K562 (cell line): ENCODE results near the gene HNRNPA2B1. TPM values are rescaled to one million over a fixed set of nuclear protein-coding genes. Genes with fewer than 3 reads are reported as not detected.

ENCODE experiments used
- ADNP ChIP-seq: fragments of 200-800 bp; sonication (Bioruptor generic); IDR thresholded peaks from 2 replicates; pipeline ENCODE4 v1.6.1; 2016; ENCODE audit warnings: missing genetic modification characterization, missing compliant biosample characterization
- BRD9 ChIP-seq: fragments of 450-650 bp; IDR thresholded peaks from 2 replicates; pipeline ENCODE4 v1.6.1; 2018; ENCODE audit warnings: low read depth; ENCODE audit not compliant: partially characterized antibody
- CBFA2T3 ChIP-seq: fragments of 450-650 bp; IDR thresholded peaks from 2 replicates; pipeline ENCODE4 v1.6.1; 2017
- CEBPG ChIP-seq, 3 experiments: fragments of 200-800 bp in 1 of 3; sonication (Bioruptor generic) in 1 of 3; sonication (generic) in 1 of 3; formaldehyde crosslinking in 1 of 3; IDR thresholded peaks in 2 of 3; conservative IDR thresholded peaks in 1 of 3; 2 replicates each; pipeline versions ENCODE4 v1.6.1 to v1.8.0; 2016 to 2022; ENCODE audit warnings: missing compliant biosample characterization in 2 of 3, missing genetic modification characterization in 2 of 3, mild to moderate bottlenecking in 1 of 3, missing genetic modification reagents in 1 of 3
- CHD1 ChIP-seq: fragments of 200-600 bp; sonication (generic); IDR thresholded peaks from one replicate; pipeline ENCODE4 v1.6.1; 2012; ENCODE audit warnings: mild to moderate bottlenecking, moderate library complexity, low read length, inconsistent platforms
- DIDO1 ChIP-seq: fragments of 450-650 bp; IDR thresholded peaks from 2 replicates; pipeline ENCODE4 v1.6.1; 2016; ENCODE audit warnings: low read depth, missing biosample characterization, missing genetic modification characterization
- FOXA3 ChIP-seq, 2 experiments: fragments of 450-650 bp in 1 of 2; sonication (generic) in 1 of 2; formaldehyde crosslinking; IDR thresholded peaks in 1 of 2; conservative IDR thresholded peaks in 1 of 2; 2 replicates each; pipeline versions ENCODE4 v1.4.0 to v1.8.0; 2020 to 2022; ENCODE audit warnings: mild to moderate bottlenecking in 2 of 2, missing genetic modification reagents in 1 of 2
- FOXK1 ChIP-seq: sonication (generic); formaldehyde crosslinking; IDR thresholded peaks from 2 replicates; pipeline ENCODE4 v1.8.0; 2022; ENCODE audit warnings: missing genetic modification reagents, mild to moderate bottlenecking, borderline replicate concordance
- KAT7 ChIP-seq: sonication (generic); formaldehyde crosslinking; IDR thresholded peaks from 2 replicates; pipeline ENCODE4 v1.8.0; 2022; ENCODE audit warnings: missing genetic modification reagents, mild to moderate bottlenecking, borderline replicate concordance
- KDM2B ChIP-seq: fragments of 250-450 bp; sonication (Bioruptor Pico); IDR thresholded peaks from 2 replicates; pipeline ENCODE4 v1.8.0; 2021; ENCODE audit warnings: mild to moderate bottlenecking, moderate library complexity
- MLX ChIP-seq, 2 experiments: fragments of 450-650 bp in 1 of 2; sonication (generic) in 1 of 2; formaldehyde crosslinking; conservative IDR thresholded peaks; 2 replicates each; pipeline versions ENCODE4 v1.4.0 to v1.8.1; 2020 to 2022; ENCODE audit warnings: mild to moderate bottlenecking in 1 of 2, missing genetic modification reagents in 1 of 2
- NR2C2 ChIP-seq, 2 experiments: fragments of 200-800 bp in 1 of 2; sonication (Bioruptor generic) in 1 of 2; sonication (generic) in 1 of 2; formaldehyde crosslinking in 1 of 2; IDR thresholded peaks; 2 replicates each; pipeline versions ENCODE4 v1.6.1 to v1.8.0; 2016 to 2022; ENCODE audit warnings: mild to moderate bottlenecking in 1 of 2, missing compliant biosample characterization in 1 of 2, missing genetic modification characterization in 1 of 2, missing genetic modification reagents in 1 of 2
- TOE1 ChIP-seq, 2 experiments: fragments of 450-650 bp in 1 of 2; sonication (generic) in 1 of 2; formaldehyde crosslinking in 1 of 2; IDR thresholded peaks; 2 replicates each; pipeline versions ENCODE4 v1.7.1 to v1.8.0; 2016 to 2022; ENCODE audit warnings: borderline replicate concordance in 2 of 2, mild to moderate bottlenecking in 2 of 2, antibody characterized with exemption in 1 of 2, inconsistent platforms in 1 of 2, low read depth in 1 of 2, missing genetic modification reagents in 1 of 2, moderate library complexity in 1 of 2
- ZEB2 ChIP-seq: fragments of 450-650 bp; IDR thresholded peaks from 2 replicates; pipeline ENCODE4 v1.6.1; 2016
- ZFP36 ChIP-seq: fragments of 150-350 bp; IDR thresholded peaks from 2 replicates; pipeline ENCODE4 v1.6.1; 2018; ENCODE audit warnings: low read length, low read depth; ENCODE audit not compliant: partially characterized antibody
- ZNF165 ChIP-seq: fragments of 250-450 bp; sonication (Bioruptor Pico); IDR thresholded peaks from 2 replicates; pipeline ENCODE4 v1.4.0; 2020; ENCODE audit warnings: borderline replicate concordance
- ZNF175 ChIP-seq: fragments of 200-800 bp; sonication (Bioruptor generic); IDR thresholded peaks from 2 replicates; pipeline ENCODE4 v1.6.1; 2016; ENCODE audit warnings: low read depth, mild to moderate bottlenecking, missing genetic modification characterization, missing compliant biosample characterization
- ZNF282 ChIP-seq: sonication (generic); formaldehyde crosslinking; IDR thresholded peaks from 2 replicates; pipeline ENCODE4 v1.8.1; 2023; ENCODE audit warnings: missing genetic modification reagents
- ZNF717 ChIP-seq: fragments of 250-450 bp; sonication (Bioruptor Pico); IDR thresholded peaks from 2 replicates; pipeline ENCODE4 v1.5.0; 2021
- ZNF75A ChIP-seq: fragments of 450-650 bp; formaldehyde crosslinking; IDR thresholded peaks from 2 replicates; pipeline ENCODE4 v1.4.0; 2020; ENCODE audit warnings: mild to moderate bottlenecking
- polyA plus RNA-seq, 8 experiments: library from polyadenylated mRNA; depleted of rRNA in 4 of 8; stranded (reverse) in 5 of 8; unstranded in 3 of 8; fragments of >200 nt; fragmentation: Nextera tagmentation in 2 of 8; fragmentation: Illumina TruSeq in 1 of 8; extraction: Ambion mirVana in 2 of 8; extraction: Trizol in 1 of 8; gene quantifications; 2 replicates each; pipeline versions ENCODE4 v1.2.1 to v1.2.3, GENCODE V29; 2011 to 2014; ENCODE audit warnings: inconsistent platforms in 1 of 8, missing spikeins in 1 of 8
- total RNA-seq, 7 experiments: library from RNA; depleted of rRNA in 6 of 7; stranded (reverse); fragments of >200 nt in 6 of 7; fragmentation: Illumina TruSeq in 2 of 7; extraction: Trizol in 2 of 7; gene quantifications; 2 replicates each; pipeline versions ENCODE4 v1.2.1 to v1.2.3, GENCODE V29; 2011 to 2021; ENCODE audit warnings: low replicate concordance in 1 of 7
- TF ChIP-seq, protein P1 (sequence below): fragments of 450-650 bp; formaldehyde crosslinking; IDR thresholded peaks from 2 replicates; pipeline ENCODE4 v1.4.0; 2022; ENCODE audit warnings: missing genetic modification characterization
- TF ChIP-seq, protein P2 (sequence below): fragments of 150-350 bp; conservative IDR thresholded peaks from 2 replicates; pipeline ENCODE4 v1.6.1; 2014; ENCODE audit warnings: low read length

HNRNPA2B1 gene
- total and polyA plus RNA-seq, 9 of the 15 experiments (the other 6 are each of a cell fraction or from before 2014, with no cell fraction given) = 630 to 1,989 (median 865) TPM

- 0 out of 2 replicates have a peak, but pooled peaks have one; percentile 59 for TF ChIP-seq FOXK1 (CRISPR knock-in tag)
- TF ChIP-seq CBFA2T3 = peak; percentile 10; the same call in 1 of the 2 replicates
- peak; percentile 16; the same call in 1 of the 2 replicates for TF ChIP-seq TOE1 (IDR thresholded peaks at IDR 0.05; ENCODE audit: borderline replicate concordance)
- peak; percentile 89; the same call in 1 of the 2 replicates for TF ChIP-seq TOE1 (CRISPR knock-in tag; IDR thresholded peaks at IDR 0.05; ENCODE audit: borderline replicate concordance, low read depth)
- no peak; the same call in 1 of the 2 replicates for TF ChIP-seq NR2C2 (CRISPR knock-in tag; IDR thresholded peaks at IDR 0.05)
- no peak for TF ChIP-seq NR2C2 (tag; IDR thresholded peaks at IDR 0.05)
- TF ChIP-seq ZNF717 (CRISPR knock-in tag) = 0 out of 2 replicates have a peak, but pooled peaks have one; percentile 69
- no peak for TF ChIP-seq ZNF175 (CRISPR knock-in tag)
- TF ChIP-seq ZNF165 = no peak
- TF ChIP-seq KAT7 (CRISPR knock-in tag) = peak; percentile 98
- peak; percentile 30 to 94; a peak in 1 of 4 replicates for TF ChIP-seq MLX (CRISPR knock-in tag; conservative IDR thresholded peaks at IDR 0.05)
- peak; percentile 71 for TF ChIP-seq CHD1
- TF ChIP-seq KDM2B (CRISPR knock-in tag) = 0 out of 2 replicates have a peak, but pooled peaks have one; percentile 61
- TF ChIP-seq ADNP (tag) = no peak
- TF ChIP-seq, protein P1, sequence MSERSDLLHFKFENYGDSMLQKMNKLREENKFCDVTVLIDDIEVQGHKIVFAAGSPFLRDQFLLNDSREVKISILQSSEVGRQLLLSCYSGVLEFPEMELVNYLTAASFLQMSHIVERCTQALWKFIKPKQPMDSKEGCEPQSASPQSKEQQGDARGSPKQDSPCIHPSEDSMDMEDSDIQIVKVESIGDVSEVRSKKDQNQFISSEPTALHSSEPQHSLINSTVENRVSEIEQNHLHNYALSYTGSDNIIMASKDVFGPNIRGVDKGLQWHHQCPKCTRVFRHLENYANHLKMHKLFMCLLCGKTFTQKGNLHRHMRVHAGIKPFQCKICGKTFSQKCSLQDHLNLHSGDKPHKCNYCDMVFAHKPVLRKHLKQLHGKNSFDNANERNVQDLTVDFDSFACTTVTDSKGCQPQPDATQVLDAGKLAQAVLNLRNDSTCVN (CRISPR knock-in tag) = no peak
- no peak for TF ChIP-seq ZNF75A (CRISPR knock-in tag)
- no peak; the same call in 1 of the 2 replicates for TF ChIP-seq CEBPG (CRISPR knock-in tag; IDR thresholded peaks at IDR 0.05)
- no peak for TF ChIP-seq CEBPG (tag; conservative IDR thresholded peaks at IDR 0.05 in 1 of 2, IDR thresholded peaks at IDR 0.05 in 1 of 2)
- no peak for TF ChIP-seq DIDO1 (tag)
- no peak for TF ChIP-seq ZNF282
- no peak for TF ChIP-seq FOXA3 (CRISPR knock-in tag; conservative IDR thresholded peaks at IDR 0.05 in 1 of 2, IDR thresholded peaks at IDR 0.05 in 1 of 2)
- peak; percentile 2 for TF ChIP-seq BRD9
- peak; percentile 28 for TF ChIP-seq ZFP36
- TF ChIP-seq, protein P2, sequence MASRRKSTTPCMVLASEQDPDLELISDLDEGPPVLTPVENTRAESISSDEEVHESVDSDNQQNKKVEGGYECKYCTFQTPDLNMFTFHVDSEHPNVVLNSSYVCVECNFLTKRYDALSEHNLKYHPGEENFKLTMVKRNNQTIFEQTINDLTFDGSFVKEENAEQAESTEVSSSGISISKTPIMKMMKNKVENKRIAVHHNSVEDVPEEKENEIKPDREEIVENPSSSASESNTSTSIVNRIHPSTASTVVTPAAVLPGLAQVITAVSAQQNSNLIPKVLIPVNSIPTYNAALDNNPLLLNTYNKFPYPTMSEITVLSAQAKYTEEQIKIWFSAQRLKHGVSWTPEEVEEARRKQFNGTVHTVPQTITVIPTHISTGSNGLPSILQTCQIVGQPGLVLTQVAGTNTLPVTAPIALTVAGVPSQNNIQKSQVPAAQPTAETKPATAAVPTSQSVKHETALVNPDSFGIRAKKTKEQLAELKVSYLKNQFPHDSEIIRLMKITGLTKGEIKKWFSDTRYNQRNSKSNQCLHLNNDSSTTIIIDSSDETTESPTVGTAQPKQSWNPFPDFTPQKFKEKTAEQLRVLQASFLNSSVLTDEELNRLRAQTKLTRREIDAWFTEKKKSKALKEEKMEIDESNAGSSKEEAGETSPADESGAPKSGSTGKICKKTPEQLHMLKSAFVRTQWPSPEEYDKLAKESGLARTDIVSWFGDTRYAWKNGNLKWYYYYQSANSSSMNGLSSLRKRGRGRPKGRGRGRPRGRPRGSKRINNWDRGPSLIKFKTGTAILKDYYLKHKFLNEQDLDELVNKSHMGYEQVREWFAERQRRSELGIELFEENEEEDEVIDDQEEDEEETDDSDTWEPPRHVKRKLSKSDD = no peak
- TF ChIP-seq ZEB2 = no peak
Observed at GRCh38 chr7:26200444-26201246, at the start of gene HNRNPA2B1 (continued).
